ENCODE measurements around the gene PTCSC3.

Gene PTCSC3

GRCh38 chr14:36212577-36212976, 36.1 kb upstream of the PTCSC3 start:
- Histone ChIP-seq H3K27ac (ENCODE audit: low read length) (no peak overlapping the region), H3K4me1 (ENCODE audit: insufficient read depth, low read length) (peaks cover 8% of the 10 kb centered on the region; the same call in 1 of the 2 replicates), H3K9ac (ENCODE audit: low read depth, low read length) (no peak overlapping the region), H3K27me3 (ENCODE audit: insufficient read depth, low read length) (no peaks in the 10 kb centered on the region), H3K4me3 (ENCODE audit: low read length) (no peak overlapping the region), H3K36me3 (ENCODE audit: insufficient read depth, low read depth, low read length) (no peaks in the 10 kb centered on the region), H3K9me3 (ENCODE audit: insufficient read depth, low read depth, low read length) (no peaks in the 10 kb centered on the region)

GRCh38 chr14:36208690-36209278, 32.3 kb upstream of the PTCSC3 start:
- Histone ChIP-seq H3K4me1 (ENCODE audit: insufficient read depth, low read length) (no peaks in the 10 kb centered on the region; the same call in 1 of the 2 replicates), H3K27ac (ENCODE audit: low read length) (no peak overlapping the region), H3K9ac (ENCODE audit: low read depth, low read length) (no peak overlapping the region), H3K9me3 (ENCODE audit: insufficient read depth, low read depth, low read length) (no peaks in the 10 kb centered on the region), H3K4me3 (ENCODE audit: low read length) (no peak overlapping the region), H3K36me3 (ENCODE audit: insufficient read depth, low read depth, low read length) (no peaks in the 10 kb centered on the region), H3K27me3 (ENCODE audit: insufficient read depth, low read length) (no peaks in the 10 kb centered on the region)

- Histone ChIP-seq H3K4me1 (ENCODE audit: insufficient read depth, low read length) (no peaks in the 10 kb centered on the region), H3K36me3 (ENCODE audit: insufficient read depth, low read depth, low read length) (no peaks in the 10 kb centered on the region), H3K9ac (ENCODE audit: low read depth, low read length) (no peak overlapping the region), H3K27me3 (ENCODE audit: insufficient read depth, low read length) (no peaks in the 10 kb centered on the region), H3K4me3 (ENCODE audit: low read length) (no peak overlapping the region), H3K27ac (ENCODE audit: low read length) (no peak overlapping the region), H3K9me3 (ENCODE audit: insufficient read depth, low read depth, low read length) (no peaks in the 10 kb centered on the region)
Observed at GRCh38 chr14:36207500-36207899, 31.0 kb upstream of the PTCSC3 start.

GRCh38 chr14:36204461-36205073, 28.0 kb upstream of the PTCSC3 start:
- H3K4me1 ChIP-seq (ENCODE audit: insufficient read depth, low read length) = no peaks in the 10 kb centered on the region
- no peak overlapping the region for H3K4me3 ChIP-seq (ENCODE audit: low read length)
- H3K27ac ChIP-seq (ENCODE audit: low read length) = no peak overlapping the region
- H3K9me3 ChIP-seq (ENCODE audit: insufficient read depth, low read depth, low read length) = no peaks in the 10 kb centered on the region
- no peak overlapping the region for H3K9ac ChIP-seq (ENCODE audit: low read depth, low read length)
- H3K27me3 ChIP-seq (ENCODE audit: insufficient read depth, low read length) = no peaks in the 10 kb centered on the region
- no peaks in the 10 kb centered on the region for H3K36me3 ChIP-seq (ENCODE audit: insufficient read depth, low read depth, low read length)

GRCh38 chr14:36198378-36198777, 21.9 kb upstream of the PTCSC3 start:
- no peak overlapping the region for H3K4me3 ChIP-seq (ENCODE audit: low read length)
- H3K9ac ChIP-seq (ENCODE audit: low read depth, low read length) = no peak overlapping the region
- H3K4me1 ChIP-seq (ENCODE audit: insufficient read depth, low read length) = no peaks in the 10 kb centered on the region
- no peaks in the 10 kb centered on the region for H3K9me3 ChIP-seq (ENCODE audit: insufficient read depth, low read depth, low read length)
- H3K27ac ChIP-seq (ENCODE audit: low read length) = no peak overlapping the region
- H3K27me3 ChIP-seq (ENCODE audit: insufficient read depth, low read length) = no peaks in the 10 kb centered on the region
- H3K36me3 ChIP-seq (ENCODE audit: insufficient read depth, low read depth, low read length) = no peaks in the 10 kb centered on the region

- H3K9ac ChIP-seq (ENCODE audit: low read depth, low read length) = no peak overlapping the region
- no peak overlapping the region for H3K27ac ChIP-seq (ENCODE audit: low read length)
- H3K4me1 ChIP-seq (ENCODE audit: insufficient read depth, low read length) = no peaks in the 10 kb centered on the region
- no peaks in the 10 kb centered on the region for H3K36me3 ChIP-seq (ENCODE audit: insufficient read depth, low read depth, low read length)
- H3K4me3 ChIP-seq (ENCODE audit: low read length) = no peak overlapping the region
- no peaks in the 10 kb centered on the region for H3K27me3 ChIP-seq (ENCODE audit: insufficient read depth, low read length)
- H3K9me3 ChIP-seq (ENCODE audit: insufficient read depth, low read depth, low read length) = no peaks in the 10 kb centered on the region
Observed at GRCh38 chr14:36194663-36195062, 18.1 kb upstream of the PTCSC3 start.

- Histone ChIP-seq H3K4me1 (ENCODE audit: insufficient read depth, low read length) (no peaks in the 10 kb centered on the region), H3K9me3 (ENCODE audit: insufficient read depth, low read depth, low read length) (no peaks in the 10 kb centered on the region), H3K9ac (ENCODE audit: low read depth, low read length) (no peak overlapping the region), H3K27ac (ENCODE audit: low read length) (no peak overlapping the region), H3K36me3 (ENCODE audit: insufficient read depth, low read depth, low read length) (no peaks in the 10 kb centered on the region), H3K4me3 (ENCODE audit: low read length) (no peak overlapping the region), H3K27me3 (ENCODE audit: insufficient read depth, low read length) (no peaks in the 10 kb centered on the region)
Observed at GRCh38 chr14:36192530-36192929, 16.0 kb upstream of the PTCSC3 start.

GRCh38 chr14:36183402-36183801, 6.9 kb upstream of the PTCSC3 start:
- Histone ChIP-seq H3K36me3 (ENCODE audit: insufficient read depth, low read depth, low read length) (no peaks in the 10 kb centered on the region), H3K27me3 (ENCODE audit: insufficient read depth, low read length) (no peaks in the 10 kb centered on the region), H3K9me3 (ENCODE audit: insufficient read depth, low read depth, low read length) (peaks cover 10% of the 10 kb centered on the region), H3K9ac (ENCODE audit: low read depth, low read length) (no peak overlapping the region), H3K4me1 (ENCODE audit: insufficient read depth, low read length) (no peaks in the 10 kb centered on the region), H3K4me3 (ENCODE audit: low read length) (no peak overlapping the region), H3K27ac (ENCODE audit: low read length) (no peak overlapping the region)

- H3K9me3 ChIP-seq (ENCODE audit: insufficient read depth, low read depth, low read length) = peaks cover 10% of the 10 kb centered on the region
- H3K27me3 ChIP-seq (ENCODE audit: insufficient read depth, low read length) = no peaks in the 10 kb centered on the region
- no peaks in the 10 kb centered on the region for H3K4me1 ChIP-seq (ENCODE audit: insufficient read depth, low read length)
- no peaks in the 10 kb centered on the region for H3K36me3 ChIP-seq (ENCODE audit: insufficient read depth, low read depth, low read length)
- H3K4me3 ChIP-seq (ENCODE audit: low read length) = no peak overlapping the region
- no peak overlapping the region for H3K27ac ChIP-seq (ENCODE audit: low read length)
- H3K9ac ChIP-seq (ENCODE audit: low read depth, low read length) = no peak overlapping the region
Observed at GRCh38 chr14:36181417-36181816, 4.9 kb upstream of the PTCSC3 start.

GRCh38 chr14:36177489-36177888, 967 bp upstream of the PTCSC3 start:
- Histone ChIP-seq H3K4me3 (ENCODE audit: low read length) (no peak overlapping the region), H3K9ac (ENCODE audit: low read depth, low read length) (no peak overlapping the region), H3K9me3 (ENCODE audit: insufficient read depth, low read depth, low read length) (no peaks in the 10 kb centered on the region; the same call in 1 of the 2 replicates), H3K36me3 (ENCODE audit: insufficient read depth, low read depth, low read length) (no peaks in the 10 kb centered on the region), H3K4me1 (ENCODE audit: insufficient read depth, low read length) (no peaks in the 10 kb centered on the region), H3K27ac (ENCODE audit: low read length) (no peak overlapping the region), H3K27me3 (ENCODE audit: insufficient read depth, low read length) (no peaks in the 10 kb centered on the region)

- Histone ChIP-seq H3K27me3 (ENCODE audit: insufficient read depth, low read length) (no peaks in the 10 kb centered on the region), H3K9me3 (ENCODE audit: insufficient read depth, low read depth, low read length) (no peaks in the 10 kb centered on the region; the same call in 1 of the 2 replicates)
Observed at GRCh38 chr14:36174767-36175424, 1.6 kb downstream of the PTCSC3 start.

GRCh38 chr14:36173161-36173560, 3.4 kb downstream of the PTCSC3 start:
- Histone ChIP-seq H3K27ac (ENCODE audit: low read length) (no peak overlapping the region), H3K9ac (ENCODE audit: low read depth, low read length) (no peak overlapping the region), H3K4me3 (ENCODE audit: low read length) (no peak overlapping the region), H3K27me3 (ENCODE audit: insufficient read depth, low read length) (no peaks in the 10 kb centered on the region), H3K36me3 (ENCODE audit: insufficient read depth, low read depth, low read length) (no peaks in the 10 kb centered on the region), H3K4me1 (ENCODE audit: insufficient read depth, low read length) (no peaks in the 10 kb centered on the region), H3K9me3 (ENCODE audit: insufficient read depth, low read depth, low read length) (no peaks in the 10 kb centered on the region)

More at GRCh38 chr14:36174767-36175424, 1.6 kb downstream of the PTCSC3 start:
- Histone ChIP-seq H3K27ac (ENCODE audit: low read length) (no peak overlapping the region), H3K36me3 (ENCODE audit: insufficient read depth, low read depth, low read length) (no peaks in the 10 kb centered on the region), H3K4me1 (ENCODE audit: insufficient read depth, low read length) (no peaks in the 10 kb centered on the region), H3K4me3 (ENCODE audit: low read length) (no peak overlapping the region), H3K9ac (ENCODE audit: low read depth, low read length) (no peak overlapping the region)
